SK-N-SH treated with all-trans-retinoic acid at 6 μM for 48 hours (cell line): ENCODE measurements around the gene BNIPL.

Experiments
- CSRNP3 ChIP-seq: fragments of 250-450 bp; sonication (Bioruptor Pico); IDR thresholded peaks from 2 replicates; pipeline ENCODE4 v1.5.1; 2021; ENCODE audit warnings: mild to moderate bottlenecking, moderate library complexity
- RARB ChIP-seq: fragments of 250-450 bp; sonication (Bioruptor Pico); IDR thresholded peaks from 2 replicates; pipeline ENCODE4 v1.8.0; 2021; ENCODE audit warnings: mild to moderate bottlenecking, moderate library complexity
- TCF4 ChIP-seq: fragments of 250-450 bp; sonication (Bioruptor Pico); IDR thresholded peaks from 2 replicates; pipeline ENCODE4 v1.8.0; 2021; ENCODE audit warnings: mild to moderate bottlenecking, moderate library complexity, borderline replicate concordance
- ZFP30 ChIP-seq: fragments of 450-650 bp; formaldehyde crosslinking; IDR thresholded peaks from 2 replicates; pipeline ENCODE4 v1.5.0; 2022; ENCODE audit warnings: mild to moderate bottlenecking, moderate library complexity

DNA sequence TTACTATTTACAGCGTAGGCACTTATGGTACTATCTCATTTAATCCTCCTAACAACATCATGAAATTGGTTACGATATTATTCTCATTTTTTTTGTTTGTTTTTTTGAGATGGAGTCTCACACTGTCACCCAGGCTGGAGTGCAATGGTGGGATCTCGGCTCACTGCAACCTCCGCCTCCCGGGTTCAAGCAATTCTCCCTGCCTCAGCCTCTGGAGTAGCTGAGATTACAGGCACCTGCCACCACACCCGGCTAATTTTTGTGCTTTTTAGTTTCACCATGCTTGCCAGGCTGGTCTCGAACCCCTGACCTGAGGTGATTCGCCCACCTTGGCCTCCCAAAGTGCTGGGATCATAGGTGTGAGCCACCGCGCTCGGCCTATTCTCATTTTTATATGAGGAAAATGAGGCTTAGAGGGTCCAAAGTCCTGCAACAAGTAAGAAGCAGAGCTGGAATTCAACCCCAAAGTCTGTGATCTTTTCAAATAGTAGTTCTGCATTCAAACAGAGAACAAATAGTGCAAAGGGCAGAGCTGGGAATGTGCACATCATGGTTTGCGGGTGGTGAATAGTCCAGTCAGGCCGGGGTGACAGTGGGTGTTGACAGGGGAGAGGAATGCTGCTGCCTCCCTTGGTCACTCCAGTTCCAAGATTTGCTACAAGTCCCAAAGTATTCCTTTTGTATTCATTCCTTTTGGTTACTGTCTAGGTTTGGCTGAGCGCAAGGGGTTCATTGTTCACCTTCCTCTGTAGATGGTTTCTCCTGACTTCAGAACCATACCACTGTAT is 23.5 kb upstream of the BNIPL start:
- TF ChIP-seq RARB (CRISPR knock-in tag) (no peak), TCF4 (CRISPR knock-in tag) (no peak), ZFP30 (CRISPR knock-in tag) (no peak), CSRNP3 (CRISPR knock-in tag) (no peak)
